Measurements from ENCODE around the gene IBSP. TPM values are rescaled to one million over a fixed set of nuclear protein-coding genes. Genes with fewer than 3 reads are reported as not detected.

IBSP gene
- total and polyA plus RNA-seq, 7 donors = not detected

GRCh38 chr4:87834401-87834800, 35.0 kb downstream of the IBSP start:
- Histone ChIP-seq H3K27ac (no peak overlapping the region), H3K4me1 (no peaks in the 10 kb centered on the region), H3K9me3 (no peaks in the 10 kb centered on the region), H3K27me3 (ENCODE audit: insufficient read depth in 3 of 3, low read length in 2 of 3) (no peaks in the 10 kb centered on the region), H3K36me3 (ENCODE audit: insufficient read depth in 1 of 2, low read depth in 1 of 2) (no peaks in the 10 kb centered on the region), H3K4me3 (no peak overlapping the region)
- intact Hi-C loops (cut with DNase I) = no loop called here
- no peak for TF ChIP-seq CTCF (IDR thresholded peaks at IDR 0.05)
- WGBS, 3 donors = 89 to 96% (median 94%) methylated on average over 2 of the region's 2 CpGs
- ATAC-seq = no peak
- DNase-seq = no peak

- TF ChIP-seq CTCF (IDR thresholded peaks at IDR 0.05) = no peak
- no peak overlapping the region for H3K4me3 ChIP-seq
- H3K27ac ChIP-seq = no peak overlapping the region
- H3K27me3 ChIP-seq (ENCODE audit: insufficient read depth in 3 of 3, low read length in 2 of 3) = no peaks in the 10 kb centered on the region
- no peak for ATAC-seq
- no peaks in the 10 kb centered on the region for H3K36me3 ChIP-seq (ENCODE audit: insufficient read depth in 1 of 2, low read depth in 1 of 2)
- no peaks in the 10 kb centered on the region for H3K4me1 ChIP-seq
- H3K9me3 ChIP-seq = no peaks in the 10 kb centered on the region
- DNase-seq = no peak
- intact Hi-C loops (cut with DNase I) = loop anchor here (5.0 kb wide), 2 partner anchors 153 to 293 kb away; no protein-coding TSS in a partner anchor
- 90 to 96% (median 94%) methylated on average over 2 of the region's 2 CpGs for WGBS, 3 donors
Observed at GRCh38 chr4:87835197-87835596, 35.8 kb downstream of the IBSP start.

- no peaks in the 10 kb centered on the region for H3K4me1 ChIP-seq
- no peak for TF ChIP-seq CTCF (IDR thresholded peaks at IDR 0.05)
Observed at GRCh38 chr4:87835743-87836142, 36.4 kb downstream of the IBSP start.

GRCh38 chr4:87838205-87838604, 38.9 kb downstream of the IBSP start:
- TF ChIP-seq CTCF (IDR thresholded peaks at IDR 0.05) = no peak
- no peaks in the 10 kb centered on the region for H3K9me3 ChIP-seq
- H3K27me3 ChIP-seq (ENCODE audit: insufficient read depth in 3 of 3, low read length in 2 of 3) = no peaks in the 10 kb centered on the region
- intact Hi-C loops (cut with DNase I) = loop anchor here (2.0 to 5.0 kb wide), 3 partner anchors 156 to 296 kb away; no protein-coding TSS in a partner anchor
- no peak overlapping the region for H3K27ac ChIP-seq
- H3K36me3 ChIP-seq (ENCODE audit: insufficient read depth in 1 of 2, low read depth in 1 of 2) = no peaks in the 10 kb centered on the region
- WGBS, 3 donors = 55 to 72% (median 57%) methylated on average over 6 of the region's 6 CpGs
- DNase-seq (no peak), ATAC-seq (no peak)
- H3K4me3 ChIP-seq = no peak overlapping the region
- no peaks in the 10 kb centered on the region for H3K4me1 ChIP-seq

More at GRCh38 chr4:87835743-87836142, 36.4 kb downstream of the IBSP start:
- Histone ChIP-seq H3K36me3 (ENCODE audit: insufficient read depth in 1 of 2, low read depth in 1 of 2) (no peaks in the 10 kb centered on the region), H3K27ac (no peak overlapping the region), H3K9me3 (no peaks in the 10 kb centered on the region), H3K4me3 (no peak overlapping the region), H3K27me3 (ENCODE audit: insufficient read depth in 3 of 3, low read length in 2 of 3) (no peaks in the 10 kb centered on the region)
- WGBS, 3 donors = 70 to 73% (median 72%) methylated on average over 2 of the region's 2 CpGs
- DNase-seq (no peak), ATAC-seq (no peak)
- intact Hi-C loops (cut with DNase I) = loop anchor here (5.0 kb wide), 2 partner anchors 153 to 293 kb away; no protein-coding TSS in a partner anchor
